Stimulated activated CD8-positive, alpha-beta memory T cell treated with anti-CD3 and anti-CD28 coated beads, Interleukin-15, amount 100 ng/mL, for 4 hours (primary cell): Measurements from ENCODE around the gene POLR1A.

Experiments
- DNase-seq, 2 donors: peaks; one replicate each; pipeline ENCODE4 v3.0.0-alpha.2; 2020; ENCODE audit warnings: low read depth in 2 of 2

POLR1A gene

GRCh38 chr2:86065512-86065911 is 40.2 kb downstream of the POLR1A start:
- no peak for DNase-seq

GRCh38 chr2:86064006-86064405 is 41.7 kb downstream of the POLR1A start:
- no peak for DNase-seq

- no peak for DNase-seq
Measured at GRCh38 chr2:86062043-86062442, 43.6 kb downstream of the POLR1A start.

- no peak for DNase-seq
Measured at GRCh38 chr2:86056590-86057331, 48.9 kb downstream of the POLR1A start.

- DNase-seq: no peak
Measured at GRCh38 chr2:86055314-86055713, 50.4 kb downstream of the POLR1A start.

- DNase-seq: no peak
Measured at GRCh38 chr2:86054535-86055082, 51.1 kb downstream of the POLR1A start.

GRCh38 chr2:86053166-86053565 is 52.5 kb downstream of the POLR1A start:
- no peak for DNase-seq

- no peak for DNase-seq
Measured at GRCh38 chr2:86052676-86053075, 53.0 kb downstream of the POLR1A start.

GRCh38 chr2:86052265-86052664 is 53.4 kb downstream of the POLR1A start:
- no peak for DNase-seq

GRCh38 chr2:86050301-86050700 is 55.4 kb downstream of the POLR1A start:
- DNase-seq: no peak

- no peak for DNase-seq
Measured at GRCh38 chr2:86049529-86049928, 56.2 kb downstream of the POLR1A start.

GRCh38 chr2:86048888-86049287 is 56.8 kb downstream of the POLR1A start:
- no peak for DNase-seq

- no peak for DNase-seq
Measured at GRCh38 chr2:86048383-86048701, 57.3 kb downstream of the POLR1A start.

- DNase-seq: no peak
Measured at GRCh38 chr2:86047575-86048382, 57.9 kb downstream of the POLR1A start.

- no peak for DNase-seq
Measured at GRCh38 chr2:86045541-86045940, 60.1 kb downstream of the POLR1A start.

- no peak for DNase-seq
Measured at GRCh38 chr2:86044614-86045013, 61.1 kb downstream of the POLR1A start.

- DNase-seq: no peak
Measured at GRCh38 chr2:86044045-86044444, 61.6 kb downstream of the POLR1A start.

GRCh38 chr2:86042256-86043168 is 63.2 kb downstream of the POLR1A start:
- DNase-seq: no peak

GRCh38 chr2:86039963-86040655 is 65.6 kb downstream of the POLR1A start:
- no peak for DNase-seq

GRCh38 chr2:86039178-86039962 is 66.3 kb downstream of the POLR1A start:
- no peak for DNase-seq
